ENCODE data around the gene EXOC6B.
A peak's percentile ranks its signal among the peaks of the same experiment; 100 is the strongest.
"Not testable (repeated sequence)": the region's sequence is repeated elsewhere in the genome, so short reads cannot be mapped to it uniquely, and the experiment has no call there.

Gene EXOC6B

DNA sequence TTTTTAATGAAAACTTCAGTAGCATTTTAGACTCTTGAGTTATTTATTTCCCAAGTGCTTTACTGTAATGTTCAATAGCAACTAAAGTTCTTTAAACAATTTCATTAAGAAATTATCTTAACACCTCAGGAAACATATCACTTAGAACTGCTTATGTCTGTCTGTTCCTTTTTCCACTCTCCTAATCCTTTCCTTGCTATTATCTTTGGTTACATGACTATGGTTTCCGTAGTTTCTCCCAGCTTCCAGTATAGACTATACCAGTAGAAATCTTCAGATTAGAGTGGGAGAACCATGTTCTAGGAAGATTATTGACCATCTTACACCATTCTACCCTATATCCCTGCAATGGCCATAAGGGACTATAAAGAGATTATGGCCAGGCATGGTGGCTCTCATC, 280.0 kb downstream of the EXOC6B start:
- in situ Hi-C loops (cut with HindIII; ENCODE audit: low pct_ligation_motif_present, low pct_unique_long_range_greater_than_20kb, low sequenced_read_pairs), result no loop called here
- no peak for DNase-seq

DNA sequence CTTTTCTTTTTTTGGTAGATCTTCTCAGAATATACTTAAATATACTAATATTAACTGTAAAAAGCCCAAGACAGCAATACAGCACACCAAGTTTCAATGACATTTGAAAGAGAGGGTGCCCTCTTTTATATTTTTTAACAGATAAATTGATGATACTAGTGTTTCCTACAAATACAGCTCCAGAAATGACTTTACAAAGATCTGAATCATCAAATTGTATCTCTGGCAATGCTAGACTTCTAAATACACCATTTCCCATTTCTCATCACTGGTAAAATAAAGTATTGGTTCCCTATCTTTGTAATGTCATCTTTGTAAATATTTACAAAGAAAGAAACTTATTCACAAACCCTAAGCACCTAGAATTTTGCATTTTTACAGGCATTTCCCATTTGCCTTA, 281.3 kb downstream of the EXOC6B start:
- DNase-seq, result no peak
- in situ Hi-C loops (cut with HindIII; ENCODE audit: low pct_ligation_motif_present, low pct_unique_long_range_greater_than_20kb, low sequenced_read_pairs), result no loop called here

DNA sequence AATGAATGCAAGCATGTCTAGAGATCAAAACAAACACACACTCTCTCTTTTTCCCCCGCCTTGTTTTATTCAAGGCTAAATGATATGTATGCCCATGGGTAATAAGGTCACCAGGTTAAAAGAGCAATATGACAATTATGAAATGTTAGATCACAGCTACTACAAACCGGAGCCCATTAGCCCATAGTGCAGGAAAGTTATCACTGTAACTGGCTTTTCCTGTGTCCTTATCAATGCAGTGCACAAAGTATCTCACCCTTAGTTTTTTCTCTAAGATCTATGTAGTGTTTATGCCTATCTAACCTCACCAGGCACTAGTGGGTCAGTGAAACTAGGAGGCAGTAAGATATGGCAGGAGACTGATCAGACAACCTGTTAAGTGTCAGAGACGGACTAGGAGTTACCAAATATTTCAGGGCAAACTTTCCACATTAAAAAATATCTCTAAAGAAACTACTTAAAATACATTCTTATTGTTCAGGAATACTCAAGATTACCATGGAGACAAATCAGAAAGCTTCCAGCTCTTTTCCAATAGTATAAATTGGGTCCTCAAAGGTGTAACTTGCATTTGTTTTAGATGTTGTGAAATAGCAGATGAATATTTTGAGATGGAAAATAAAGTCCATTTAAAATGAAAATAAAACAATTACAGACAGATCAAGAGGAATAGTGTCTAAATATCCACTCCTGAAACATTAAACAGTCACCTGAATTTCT, 282.2 kb downstream of the EXOC6B start:
- DNase-seq, result no peak
- in situ Hi-C loops (cut with HindIII; ENCODE audit: low pct_ligation_motif_present, low pct_unique_long_range_greater_than_20kb, low sequenced_read_pairs), result no loop called here

DNA sequence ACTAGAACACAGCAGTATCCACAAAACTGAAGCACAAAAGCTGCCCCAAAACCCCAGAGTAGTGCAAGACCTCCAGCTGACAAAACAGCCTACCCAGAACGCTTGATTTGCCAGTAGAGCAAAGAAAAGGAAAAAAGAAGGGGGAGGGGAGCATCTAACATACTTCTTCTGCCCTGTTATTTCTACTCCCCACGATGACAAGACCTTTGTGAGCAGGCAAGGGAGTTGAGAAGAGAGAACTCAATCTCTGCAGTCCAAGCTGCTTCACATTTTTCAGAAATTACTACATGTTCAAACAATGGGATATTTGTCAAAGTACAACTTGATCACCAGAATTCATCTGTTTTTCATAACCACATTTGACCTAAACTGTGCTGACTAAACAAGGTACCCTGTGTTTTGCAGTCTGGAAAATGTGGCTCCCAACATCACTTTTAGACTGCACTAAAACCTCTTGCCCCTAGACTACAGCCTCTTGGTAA, 286.7 kb downstream of the EXOC6B start:
- DNase-seq, result no peak
- in situ Hi-C loops (cut with HindIII; ENCODE audit: low pct_ligation_motif_present, low pct_unique_long_range_greater_than_20kb, low sequenced_read_pairs), result no loop called here

DNA sequence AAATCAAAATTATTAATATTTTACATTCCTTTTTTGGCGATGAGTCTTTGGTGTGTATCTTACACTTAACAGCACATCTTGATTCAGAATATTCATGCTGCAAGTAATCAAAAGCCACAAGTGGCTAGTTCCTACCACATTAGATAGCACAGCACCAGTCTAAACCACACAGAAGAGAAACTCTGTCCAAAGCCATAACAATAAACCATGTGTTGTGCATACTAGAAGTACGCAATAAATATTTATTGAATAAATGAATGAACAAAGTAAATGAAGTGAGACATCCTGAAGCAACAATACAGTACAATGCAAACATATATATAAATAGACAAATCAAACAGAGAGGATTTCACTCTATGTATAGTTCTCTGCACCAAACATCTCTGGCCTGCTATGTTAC, 287.3 kb downstream of the EXOC6B start:
- DNase-seq, result no peak
- in situ Hi-C loops (cut with HindIII; ENCODE audit: low pct_ligation_motif_present, low pct_unique_long_range_greater_than_20kb, low sequenced_read_pairs), result no loop called here

DNA sequence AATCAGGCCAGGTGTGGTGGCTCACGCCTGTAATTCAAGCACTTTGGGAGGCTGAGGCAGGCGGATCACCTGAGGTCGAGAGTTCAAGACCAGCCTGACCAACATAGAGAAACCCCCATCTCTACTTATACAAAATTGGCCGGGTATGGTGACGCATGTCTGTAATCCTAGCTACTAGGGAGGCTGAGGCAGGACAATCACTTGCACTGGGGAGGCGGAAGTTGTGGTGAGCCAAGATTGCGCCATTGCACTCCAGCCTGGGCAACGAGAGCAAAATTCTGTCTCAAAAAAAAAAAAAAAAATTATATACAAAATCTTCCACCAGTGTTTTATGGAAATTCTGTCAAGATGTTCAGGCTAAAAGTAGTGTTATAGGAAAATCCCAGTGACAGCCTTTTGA, 290.2 kb downstream of the EXOC6B start:
- in situ Hi-C loops (cut with HindIII; ENCODE audit: low pct_ligation_motif_present, low pct_unique_long_range_greater_than_20kb, low sequenced_read_pairs); DNase-seq: not testable (repeated sequence)

DNA sequence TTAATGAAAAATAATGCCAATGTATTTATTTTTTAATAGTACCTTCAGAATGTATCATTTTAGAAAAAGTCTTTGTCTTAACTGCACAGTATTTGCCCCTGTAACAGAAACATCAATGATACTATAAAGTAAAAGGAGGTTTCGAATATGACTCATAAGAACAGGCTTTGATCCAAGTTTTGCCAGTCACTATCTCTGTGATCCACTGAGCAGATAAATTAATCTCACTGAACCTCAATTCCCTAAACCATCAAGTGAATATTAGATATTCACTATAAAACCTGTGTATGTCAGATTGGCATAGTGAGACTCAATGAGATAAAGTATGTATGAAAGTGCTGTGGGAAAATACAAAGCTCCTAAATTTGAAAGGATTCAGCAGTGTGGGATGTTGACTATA, 292.1 kb downstream of the EXOC6B start:
- in situ Hi-C loops (cut with HindIII; ENCODE audit: low pct_ligation_motif_present, low pct_unique_long_range_greater_than_20kb, low sequenced_read_pairs), result no loop called here
- peak; percentile 36 for DNase-seq

DNA sequence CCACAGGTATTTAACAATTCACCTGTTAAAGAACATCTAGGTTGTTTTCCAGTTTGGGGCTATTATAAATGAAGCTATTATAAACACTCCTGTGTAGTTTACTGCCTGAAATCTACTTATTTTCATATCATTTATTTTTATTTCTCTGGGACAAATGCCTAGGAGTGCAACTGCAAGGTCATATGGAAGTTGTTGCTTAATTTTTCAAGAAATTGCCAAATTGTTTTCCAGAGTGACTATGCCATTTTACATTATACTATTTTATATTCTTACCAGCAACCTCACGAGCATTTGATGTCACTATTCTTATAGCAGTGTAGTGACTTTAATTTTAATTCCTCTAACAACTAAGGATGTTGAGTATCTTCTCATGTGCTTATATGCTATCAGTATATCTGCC, 298.4 kb downstream of the EXOC6B start:
- DNase-seq, result no peak
- in situ Hi-C loops (cut with HindIII; ENCODE audit: low pct_ligation_motif_present, low pct_unique_long_range_greater_than_20kb, low sequenced_read_pairs), result no loop called here

DNA sequence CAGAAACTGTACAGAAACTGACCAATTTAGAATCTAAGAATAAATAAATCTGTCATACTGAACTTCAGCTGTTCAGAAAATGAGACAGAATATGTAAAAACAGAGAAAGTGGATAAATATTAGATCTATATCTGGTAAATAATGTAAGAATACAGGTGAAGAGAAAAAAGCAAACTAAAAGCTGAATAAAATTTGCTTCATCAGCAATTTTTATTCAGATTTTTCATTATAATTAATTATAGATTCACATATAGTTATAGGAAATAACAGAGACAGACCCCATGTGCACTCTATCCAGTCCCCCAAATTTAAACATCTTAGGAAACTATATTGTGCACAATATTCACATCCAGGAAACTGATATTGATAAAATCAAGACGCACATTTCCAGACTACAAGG, 299.2 kb downstream of the EXOC6B start:
- DNase-seq, result no peak
- in situ Hi-C loops (cut with HindIII; ENCODE audit: low pct_ligation_motif_present, low pct_unique_long_range_greater_than_20kb, low sequenced_read_pairs), result no loop called here

DNA sequence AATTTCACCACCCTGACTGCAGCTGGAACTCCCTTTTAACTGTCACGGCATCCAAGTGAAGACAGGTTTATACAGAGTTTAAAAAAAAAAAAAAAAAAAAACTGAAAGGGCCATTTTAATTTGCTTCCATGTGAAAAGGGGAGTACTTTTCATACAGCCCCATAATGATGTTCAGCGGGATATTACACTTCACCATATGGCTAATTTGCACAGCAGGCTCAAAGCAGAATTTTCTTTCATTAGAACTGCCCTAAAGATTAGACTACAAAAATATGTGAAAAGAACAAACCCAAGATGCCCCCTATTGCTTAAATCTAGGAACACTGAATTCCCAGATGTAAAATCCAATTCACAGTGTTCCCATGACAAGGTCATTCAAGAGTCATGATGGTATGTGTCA, 301.8 kb downstream of the EXOC6B start:
- in situ Hi-C loops (cut with HindIII; ENCODE audit: low pct_ligation_motif_present, low pct_unique_long_range_greater_than_20kb, low sequenced_read_pairs), result no loop called here
- no peak for DNase-seq

DNA sequence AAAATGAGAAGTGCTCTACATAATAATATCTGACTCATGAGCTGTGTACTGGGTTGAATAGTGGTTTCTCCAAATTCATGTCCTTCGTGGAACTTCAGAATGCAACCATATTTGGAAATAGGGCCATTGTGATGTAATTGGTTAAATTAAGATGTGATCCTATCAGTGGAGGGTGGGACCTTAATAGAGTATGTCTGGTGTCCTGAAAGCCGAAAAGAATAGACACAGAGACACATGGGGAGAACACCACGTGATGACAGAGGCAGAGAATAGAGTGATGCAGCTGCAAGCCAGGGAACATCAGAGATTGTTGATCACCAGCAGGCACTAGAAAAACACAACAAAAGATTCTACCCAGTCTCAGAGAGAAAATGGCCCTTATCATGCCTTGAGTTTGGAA, 310.1 kb downstream of the EXOC6B start:
- DNase-seq, result no peak
- in situ Hi-C loops (cut with HindIII; ENCODE audit: low pct_ligation_motif_present, low pct_unique_long_range_greater_than_20kb, low sequenced_read_pairs), result no loop called here

DNA sequence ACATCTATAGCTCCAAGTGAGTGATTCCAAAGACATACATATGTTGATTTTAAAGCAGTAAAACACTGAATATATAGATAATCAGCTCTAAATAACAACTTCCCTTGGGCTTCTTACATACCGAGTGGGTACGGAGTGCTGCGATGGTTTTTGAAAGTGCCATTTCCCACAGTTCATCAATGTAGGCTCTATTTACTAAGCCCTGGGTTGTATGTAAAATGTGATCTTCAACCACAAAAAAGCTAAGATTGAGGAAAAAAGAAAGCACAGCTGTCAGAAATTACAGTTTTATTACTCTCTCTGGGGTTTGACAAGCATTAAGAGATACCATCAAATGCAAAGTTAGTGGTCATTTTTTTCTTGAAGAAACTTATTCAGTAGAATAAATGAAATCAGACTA, 312.8 kb downstream of the EXOC6B start:
- in situ Hi-C loops (cut with HindIII; ENCODE audit: low pct_ligation_motif_present, low pct_unique_long_range_greater_than_20kb, low sequenced_read_pairs), result no loop called here
- DNase-seq, result no peak

DNA sequence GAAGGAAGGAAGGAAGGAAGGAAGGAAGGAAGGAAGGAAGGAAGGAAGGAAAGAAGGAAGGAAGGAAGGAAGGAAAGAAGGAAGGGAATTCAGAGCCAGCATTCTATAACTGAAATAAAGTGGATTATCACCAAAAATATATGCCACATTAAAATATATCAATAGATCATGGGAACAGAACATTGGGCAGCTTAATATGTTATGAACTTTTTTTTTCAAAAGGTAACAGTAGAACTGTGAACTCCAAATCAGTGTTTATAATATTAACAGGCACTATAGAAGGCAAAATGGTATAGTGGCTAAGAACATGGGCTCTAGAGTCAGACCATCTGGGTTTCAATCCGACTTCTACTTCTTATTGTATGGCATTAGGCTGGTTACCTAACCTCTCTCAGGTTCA, 313.5 kb downstream of the EXOC6B start:
- in situ Hi-C loops (cut with HindIII; ENCODE audit: low pct_ligation_motif_present, low pct_unique_long_range_greater_than_20kb, low sequenced_read_pairs), result no loop called here
- DNase-seq, result no peak

DNA sequence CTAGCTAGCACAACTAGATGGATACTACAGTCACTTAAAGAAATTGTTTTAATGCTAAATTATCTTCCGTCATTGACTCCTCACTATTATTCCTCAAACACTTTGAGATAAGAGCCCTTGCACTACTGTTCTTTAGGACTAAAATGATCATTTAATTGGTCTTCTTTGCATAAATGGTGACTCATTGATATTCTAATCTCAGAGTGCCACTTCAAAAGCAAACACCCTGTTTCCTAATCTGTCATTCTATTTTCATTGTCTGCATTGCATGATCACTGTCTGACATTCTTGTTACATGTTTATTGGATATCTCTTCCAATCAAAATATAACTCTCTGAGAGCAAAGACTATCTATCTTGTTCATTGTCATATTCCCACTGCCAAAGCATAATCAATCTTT, 313.9 kb downstream of the EXOC6B start:
- DNase-seq, result no peak
- in situ Hi-C loops (cut with HindIII; ENCODE audit: low pct_ligation_motif_present, low pct_unique_long_range_greater_than_20kb, low sequenced_read_pairs), result no loop called here

DNA sequence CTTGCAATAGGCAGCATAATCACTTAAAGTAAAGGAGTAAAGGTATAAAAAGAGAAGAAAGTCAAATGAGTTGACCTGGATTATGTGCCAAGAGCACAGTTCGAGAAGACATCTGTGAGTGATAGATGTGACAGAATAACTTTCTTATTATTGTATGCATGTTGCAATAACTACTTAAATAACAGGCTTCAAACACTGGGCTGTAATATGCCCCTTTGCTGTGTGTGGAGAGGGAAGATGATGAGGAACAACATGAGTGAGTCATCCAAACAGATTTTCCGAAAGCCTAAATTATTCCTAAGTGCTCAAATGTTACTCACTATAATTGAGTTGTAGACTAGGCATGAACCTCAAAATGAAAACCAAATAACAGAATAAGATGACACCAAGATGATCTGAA, 328.1 kb downstream of the EXOC6B start:
- DNase-seq, result no peak
- in situ Hi-C loops (cut with HindIII; ENCODE audit: low pct_ligation_motif_present, low pct_unique_long_range_greater_than_20kb, low sequenced_read_pairs), result no loop called here

DNA sequence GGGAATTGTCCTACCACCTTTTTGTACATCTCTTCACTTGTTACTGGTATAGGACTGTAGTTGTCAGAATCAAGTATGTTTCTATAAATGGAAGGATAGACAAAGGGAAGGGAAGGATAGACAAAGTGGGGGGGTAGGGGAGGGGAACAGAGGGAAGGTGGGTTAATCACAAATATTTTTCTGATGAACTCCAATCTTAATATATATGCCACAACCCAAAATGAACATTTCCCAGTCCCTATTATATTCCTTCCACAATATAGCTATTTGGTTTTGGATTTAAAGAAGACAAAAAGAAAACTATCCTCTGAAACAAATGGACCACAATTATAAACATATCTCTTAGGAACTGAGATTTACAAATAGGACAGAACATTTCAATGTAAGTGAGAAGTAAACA, 329.4 kb downstream of the EXOC6B start:
- in situ Hi-C loops (cut with HindIII; ENCODE audit: low pct_ligation_motif_present, low pct_unique_long_range_greater_than_20kb, low sequenced_read_pairs), result no loop called here

DNA sequence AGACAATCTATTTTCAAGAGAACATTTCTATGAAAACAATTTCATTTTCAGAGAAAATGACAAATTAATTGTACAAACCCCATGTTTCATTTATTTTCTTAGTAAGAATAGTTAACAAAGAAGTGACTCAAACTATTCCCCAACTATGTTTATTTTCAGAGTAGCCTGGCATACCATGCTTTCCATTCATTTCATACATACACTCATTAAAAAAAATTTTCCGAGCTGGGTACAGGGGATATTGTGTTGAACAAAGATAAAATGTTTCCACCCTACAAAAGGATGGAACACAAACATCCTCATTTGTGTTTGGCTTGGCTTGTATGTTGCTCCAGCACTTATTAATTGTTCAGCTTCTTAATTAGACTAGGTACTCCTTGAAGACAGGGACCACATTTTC, 331.4 kb downstream of the EXOC6B start:
- in situ Hi-C loops (cut with HindIII; ENCODE audit: low pct_ligation_motif_present, low pct_unique_long_range_greater_than_20kb, low sequenced_read_pairs), result no loop called here
- no peak for DNase-seq

More for the DNA sequence above, 329.4 kb downstream of the EXOC6B start:
- no peak for DNase-seq

DNA sequence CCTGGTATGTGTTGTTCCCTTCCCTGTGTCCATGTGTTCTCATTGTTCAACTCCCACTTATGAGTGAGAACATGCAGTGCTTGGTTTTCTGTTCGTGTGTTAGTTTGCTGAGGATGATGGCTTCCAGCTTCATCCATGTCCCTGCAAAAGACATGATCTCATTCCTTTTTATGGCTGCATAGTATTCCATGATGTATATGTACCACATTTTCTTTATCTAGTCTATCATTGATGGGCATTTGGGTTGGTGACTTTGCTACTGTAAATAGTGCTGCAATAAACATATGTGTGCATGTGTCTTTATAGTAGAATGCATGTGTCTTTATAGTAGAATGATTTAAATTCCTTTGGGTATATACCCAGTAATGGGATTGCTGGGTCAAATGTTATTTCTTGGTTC, 341.2 kb downstream of the EXOC6B start:
- DNase-seq; in situ Hi-C loops (cut with HindIII; ENCODE audit: low pct_ligation_motif_present, low pct_unique_long_range_greater_than_20kb, low sequenced_read_pairs): not testable (repeated sequence)

DNA sequence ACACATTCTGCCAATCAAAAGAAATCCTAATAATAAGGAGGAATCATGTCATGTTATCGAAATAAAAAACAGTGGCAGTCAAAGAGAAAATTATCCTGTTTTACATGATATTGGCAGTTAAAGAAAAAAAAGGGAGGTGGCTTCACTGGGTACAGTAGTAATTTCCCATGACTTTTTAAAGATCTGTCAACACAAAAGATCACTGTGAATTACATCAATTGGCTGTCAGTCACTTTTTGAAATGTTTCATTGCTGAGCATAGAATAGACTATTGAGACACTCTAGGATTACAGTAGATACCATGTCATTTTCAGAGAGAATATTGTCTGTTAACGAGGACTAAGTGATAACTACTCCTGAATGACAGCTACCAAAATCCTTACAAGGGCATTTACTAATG, 342.5 kb downstream of the EXOC6B start:
- no peak for DNase-seq
- in situ Hi-C loops (cut with HindIII; ENCODE audit: low pct_ligation_motif_present, low pct_unique_long_range_greater_than_20kb, low sequenced_read_pairs), result no loop called here

DNA sequence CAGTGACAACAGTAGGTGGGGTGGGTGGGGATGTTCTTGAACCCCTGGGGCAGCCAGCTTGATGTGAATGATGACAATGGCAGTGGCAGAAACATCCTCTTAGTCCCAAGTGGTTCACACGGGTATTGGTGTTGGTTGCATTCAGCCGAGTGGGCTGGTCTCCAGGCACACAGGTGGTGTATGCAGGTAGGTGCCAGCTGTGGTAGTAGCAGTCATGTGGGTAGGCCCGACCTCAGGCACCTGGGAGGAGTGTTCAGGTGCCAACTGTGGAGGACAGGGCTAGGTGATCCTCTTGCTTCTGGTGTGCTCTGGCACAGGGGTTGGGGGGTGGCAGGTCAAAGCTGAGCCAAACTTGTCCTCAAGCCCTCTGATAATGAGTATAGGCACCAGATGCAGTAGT, 350.6 kb downstream of the EXOC6B start:
- in situ Hi-C loops (cut with HindIII; ENCODE audit: low pct_ligation_motif_present, low pct_unique_long_range_greater_than_20kb, low sequenced_read_pairs), result no loop called here
- no peak for DNase-seq

Measured in ACHN (cell line).